ENCODE measurements around the gene AXDND1. TPM values are rescaled to one million over a fixed set of nuclear protein-coding genes. Genes with fewer than 3 reads are reported as not detected.
A peak's percentile ranks its signal among the peaks of the same experiment; 100 is the strongest.

Gene AXDND1, protein sequence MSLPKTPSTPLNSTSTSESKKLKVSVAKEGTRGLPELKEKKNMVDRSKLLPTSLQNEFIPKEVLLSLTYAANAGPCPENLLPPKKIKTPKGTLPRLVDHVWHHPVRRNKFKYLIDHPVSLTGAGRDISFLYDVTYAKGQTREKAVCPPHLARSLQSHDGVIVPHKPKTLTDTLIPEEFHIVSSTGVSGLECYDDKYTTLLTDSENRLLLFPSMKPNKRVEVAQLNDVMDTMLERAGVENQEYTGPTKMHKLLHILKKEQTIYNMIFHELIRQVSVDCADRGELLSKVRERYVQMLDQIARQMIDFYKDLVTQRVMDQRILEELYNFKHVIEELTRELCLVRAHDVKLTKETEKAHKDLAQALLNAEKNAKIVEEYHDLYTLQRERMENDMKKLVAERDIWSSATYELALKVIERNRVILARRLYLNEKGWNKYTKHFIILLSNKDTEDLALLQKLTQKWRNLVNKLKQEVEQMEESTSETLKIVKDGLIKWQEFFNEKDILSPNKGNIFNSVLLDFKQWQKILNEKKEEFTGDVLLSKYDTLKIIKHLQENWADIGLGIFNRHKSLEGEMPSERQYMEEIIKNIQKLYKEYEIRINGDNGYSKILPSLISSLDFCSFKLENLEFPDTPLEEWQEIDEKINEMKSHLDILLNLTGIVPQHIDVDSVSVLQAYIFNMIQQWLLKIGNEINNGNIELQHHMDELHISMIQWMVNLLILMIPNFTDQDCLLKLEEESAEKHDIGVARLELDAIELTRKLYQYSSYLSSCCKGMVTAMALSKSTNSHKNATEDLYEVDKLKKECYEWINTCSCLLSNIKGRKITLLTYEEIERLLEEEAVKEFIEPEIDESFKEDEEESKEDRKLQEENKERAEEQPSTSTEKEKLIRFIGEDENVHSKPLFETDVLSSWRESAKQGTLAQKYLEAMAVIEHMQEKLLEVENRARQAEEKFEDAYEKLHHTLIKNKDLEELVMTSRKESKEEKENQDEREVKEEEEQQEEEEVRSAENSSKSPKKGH
- total RNA-seq: not detected in 2 replicates
- 0.16 TPM for polyA plus RNA-seq (2012)

DNA sequence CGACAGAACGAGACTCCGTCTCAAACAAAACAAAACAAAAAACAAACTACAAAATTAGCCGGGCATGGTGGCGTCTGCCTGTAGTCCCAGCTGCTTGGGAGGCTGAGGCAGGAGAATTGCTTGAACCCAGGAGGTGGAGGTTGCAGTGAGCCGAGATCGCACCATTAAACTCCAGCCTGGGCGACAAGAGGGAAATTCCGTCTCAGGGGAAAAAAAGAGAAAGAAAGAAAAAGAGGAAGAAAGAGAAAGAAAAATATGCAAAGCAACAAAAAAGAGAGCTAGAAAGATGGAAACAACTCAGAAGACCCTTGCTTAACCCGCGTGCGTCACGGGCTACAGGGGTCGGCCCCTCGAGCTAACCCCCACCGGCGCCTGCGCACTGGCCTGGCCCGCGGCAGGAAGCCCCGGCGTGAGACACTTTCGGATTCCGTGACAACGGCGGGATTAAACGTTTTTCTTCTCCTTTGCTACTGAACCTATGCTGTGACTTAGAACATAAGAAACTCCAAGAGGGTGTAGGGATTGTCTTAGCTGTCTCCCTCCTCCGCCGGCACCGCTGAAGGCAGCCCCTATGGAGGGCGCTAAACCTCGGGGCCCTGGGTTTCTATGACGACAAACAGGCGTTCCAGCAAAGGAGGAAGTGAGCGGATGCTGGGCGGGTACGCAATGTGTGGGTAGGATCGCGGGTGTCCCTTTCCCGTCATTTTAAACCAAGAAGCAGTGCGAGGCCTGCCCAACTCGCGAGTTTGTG is at the start of gene AXDND1:
AXDND1 (plus strand) TSS at position 630 of the 751 bp plus-strand sequence. CDS start 539 bp downstream, outside the sequence.
- DNase-seq (ENCODE audit: low read depth): peak; percentile 94

DNA sequence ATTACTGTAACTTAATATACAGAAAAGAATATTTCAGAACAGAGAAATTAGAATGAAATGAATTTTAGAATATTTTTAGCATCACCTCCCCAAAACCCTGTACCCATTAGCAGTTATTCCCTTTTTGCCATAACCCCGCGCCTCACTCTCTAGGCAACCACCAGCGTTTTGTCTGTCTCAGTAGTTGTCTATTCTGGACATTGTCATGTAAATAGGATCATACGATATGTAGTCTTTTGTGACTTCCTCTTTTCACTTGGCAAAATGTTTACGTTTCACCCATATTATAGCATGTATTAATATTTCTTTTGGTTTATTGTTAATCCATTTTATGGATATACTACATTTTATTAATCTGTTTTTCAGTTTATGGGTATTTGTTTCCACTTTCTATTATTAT is 47.3 kb upstream of the AXDND1 start:
- no peak for DNase-seq (ENCODE audit: low read depth)

DNA sequence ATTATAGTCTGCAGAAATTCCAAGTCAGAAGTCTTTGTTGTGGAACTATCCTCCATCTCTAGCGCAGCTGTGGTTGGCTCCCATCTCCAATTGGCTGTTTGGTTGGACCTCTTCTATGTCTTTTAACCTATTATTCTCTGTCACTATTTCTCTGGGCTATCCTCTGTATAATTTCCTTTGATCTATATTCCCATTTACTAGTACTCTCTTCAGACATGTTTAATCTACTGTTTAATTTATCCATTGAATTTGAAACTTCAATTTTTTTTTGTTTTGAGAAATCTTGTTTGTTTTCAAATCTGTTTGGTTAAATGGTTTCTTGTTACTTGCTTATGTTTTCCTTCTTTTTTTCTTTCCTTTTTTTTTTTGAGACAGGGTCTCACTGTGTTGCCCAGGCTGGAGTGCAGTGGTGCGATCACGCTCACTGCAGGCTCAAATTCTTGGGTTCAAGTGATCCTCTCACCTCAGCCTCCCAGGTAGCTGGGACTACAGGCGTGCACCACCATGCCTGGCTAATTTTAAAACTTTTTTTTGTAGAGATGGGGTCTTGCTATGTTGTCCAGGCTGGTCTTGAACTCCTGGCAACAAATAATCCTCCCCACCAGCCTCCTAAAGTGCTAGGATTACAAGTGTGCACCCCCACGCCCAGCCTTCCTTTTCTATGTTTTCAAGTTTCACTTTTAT is 44.1 kb upstream of the AXDND1 start:
- DNase-seq (ENCODE audit: low read depth): no peak

DNA sequence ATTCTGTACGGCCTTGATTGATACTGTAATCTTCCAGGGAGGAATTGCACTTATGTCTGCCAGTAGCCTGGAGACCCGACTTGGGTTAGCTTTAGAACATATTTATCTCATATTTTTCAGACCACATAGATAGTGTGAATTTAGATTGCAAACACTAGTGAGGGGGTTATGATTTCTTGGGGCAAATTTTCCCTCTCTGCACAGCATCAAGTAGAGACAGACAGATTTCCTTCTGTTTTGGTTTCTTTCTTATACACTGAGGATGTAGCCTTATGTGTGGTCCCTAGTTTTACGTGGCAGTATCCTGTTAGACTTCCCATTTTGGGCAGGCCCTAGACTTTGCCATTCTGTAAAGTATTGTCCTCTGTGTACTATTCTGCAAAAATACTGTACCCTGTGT is 43.2 kb upstream of the AXDND1 start:
- no peak for DNase-seq (ENCODE audit: low read depth)

DNA sequence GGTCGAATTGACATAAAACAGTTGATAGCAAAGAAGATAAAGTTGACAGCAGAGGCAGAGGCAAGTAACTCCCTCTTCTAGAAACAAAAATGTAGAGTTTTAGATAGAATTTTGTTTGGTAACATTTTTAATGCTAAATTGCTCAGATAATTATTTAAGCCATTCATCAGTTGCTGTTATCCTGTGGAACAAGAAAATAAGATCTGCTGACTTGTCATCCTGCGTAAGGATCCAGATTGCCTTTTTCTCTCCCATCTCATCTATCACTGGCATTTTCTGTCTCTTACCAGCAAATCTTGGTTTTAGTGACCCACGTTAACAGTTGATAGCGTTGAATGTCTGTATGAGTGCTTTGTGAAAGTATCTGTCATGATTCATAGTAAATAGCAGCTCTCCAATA is 42.3 kb upstream of the AXDND1 start:
- DNase-seq (ENCODE audit: low read depth): no peak

DNA sequence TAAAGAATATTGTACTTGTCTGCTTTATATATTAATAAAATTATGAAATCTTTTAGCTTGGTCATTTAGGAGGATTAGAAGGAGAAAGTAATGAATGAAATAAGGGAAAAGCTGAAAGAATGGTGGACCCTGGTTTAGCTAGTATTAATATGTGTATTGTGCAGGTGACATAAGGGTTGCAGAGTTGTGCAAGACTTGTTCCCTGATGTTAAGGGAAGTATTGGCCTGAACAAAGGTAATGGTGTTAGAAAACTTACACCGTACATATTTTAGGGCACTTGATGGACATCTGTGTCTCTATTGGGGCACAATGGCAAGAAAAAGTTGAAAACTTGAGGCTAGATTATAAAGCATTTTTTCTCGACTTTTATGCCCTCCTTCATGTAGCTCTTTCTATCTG is 39.9 kb upstream of the AXDND1 start:
- no peak for DNase-seq (ENCODE audit: low read depth)

DNA sequence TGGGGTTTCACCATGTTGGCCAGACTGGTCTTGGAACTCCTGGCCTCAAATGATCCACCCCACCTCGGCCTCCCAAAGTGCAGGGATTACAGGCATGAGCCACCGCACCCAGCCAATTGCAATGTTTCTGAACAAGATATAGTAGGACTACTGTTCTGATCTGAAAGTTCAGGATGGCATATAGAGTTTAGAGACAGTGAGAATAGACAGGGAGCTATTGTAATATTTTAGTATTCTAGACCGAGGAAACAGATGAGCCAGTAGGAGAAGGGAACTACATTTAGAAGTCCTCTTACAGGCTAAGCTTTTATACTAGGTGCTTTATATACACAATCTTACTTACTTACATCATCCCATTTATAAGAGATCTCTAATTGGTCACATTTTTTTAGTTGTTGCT is 39.0 kb upstream of the AXDND1 start:
- no peak for DNase-seq (ENCODE audit: low read depth)

DNA sequence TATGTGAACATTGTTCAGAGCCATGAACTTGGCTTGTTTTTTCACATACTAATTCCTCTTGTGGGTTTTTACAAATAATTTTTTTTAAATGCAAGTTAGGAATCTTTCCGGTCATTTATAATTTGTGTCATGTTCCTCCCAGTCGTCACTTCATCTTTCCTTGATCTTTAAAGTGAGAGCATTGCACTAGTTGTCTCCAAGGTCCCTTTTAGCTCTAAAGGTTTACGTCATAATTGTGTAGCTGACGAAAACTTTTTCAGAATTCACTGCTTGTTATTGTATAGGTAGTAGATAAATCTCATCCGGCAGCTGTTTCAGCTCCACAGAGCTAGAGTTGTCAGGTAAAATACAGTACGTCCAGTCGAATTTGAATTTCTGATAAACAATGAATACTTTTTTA is 38.6 kb upstream of the AXDND1 start:
- no peak for DNase-seq (ENCODE audit: low read depth)

DNA sequence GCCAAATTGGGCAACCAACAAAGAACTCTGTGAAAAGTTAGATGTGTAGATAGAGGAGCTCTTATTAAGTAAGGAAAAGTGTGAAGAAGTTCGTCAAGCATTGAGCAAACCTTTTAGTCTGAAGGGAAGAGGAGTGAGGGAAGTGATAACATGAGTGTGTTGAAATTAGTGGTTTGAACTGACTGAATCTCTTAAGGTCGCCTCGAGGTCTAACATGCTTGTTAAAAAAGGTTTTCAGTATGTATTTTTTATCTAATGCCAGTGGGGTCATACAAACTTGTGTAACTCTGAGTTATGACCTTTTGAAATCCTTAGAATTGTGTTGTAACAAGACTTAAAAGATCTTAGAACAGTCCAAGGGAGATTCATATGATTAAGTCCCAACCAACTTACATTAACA is 38.1 kb upstream of the AXDND1 start:
- DNase-seq (ENCODE audit: low read depth): no peak

DNA sequence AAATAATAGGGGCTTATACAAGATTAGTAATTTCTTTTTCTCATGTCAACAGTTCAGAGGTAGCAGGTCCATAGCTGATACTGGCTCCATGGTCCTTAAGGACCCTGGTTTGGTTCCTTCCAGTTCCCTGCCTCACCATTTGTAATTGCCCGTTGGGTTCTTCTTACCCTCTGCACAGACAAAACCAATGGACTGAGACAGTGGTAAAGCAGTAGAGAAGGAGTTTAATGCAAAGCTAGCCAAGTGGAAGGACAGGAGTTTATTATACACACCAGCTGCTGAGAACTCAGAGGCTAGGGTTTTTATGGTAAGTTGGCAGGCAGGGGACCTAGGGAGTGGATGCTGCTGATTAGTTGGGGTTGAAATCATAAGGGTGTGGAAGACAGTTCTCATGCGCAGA is 35.9 kb upstream of the AXDND1 start:
- no peak for DNase-seq (ENCODE audit: low read depth)

DNA sequence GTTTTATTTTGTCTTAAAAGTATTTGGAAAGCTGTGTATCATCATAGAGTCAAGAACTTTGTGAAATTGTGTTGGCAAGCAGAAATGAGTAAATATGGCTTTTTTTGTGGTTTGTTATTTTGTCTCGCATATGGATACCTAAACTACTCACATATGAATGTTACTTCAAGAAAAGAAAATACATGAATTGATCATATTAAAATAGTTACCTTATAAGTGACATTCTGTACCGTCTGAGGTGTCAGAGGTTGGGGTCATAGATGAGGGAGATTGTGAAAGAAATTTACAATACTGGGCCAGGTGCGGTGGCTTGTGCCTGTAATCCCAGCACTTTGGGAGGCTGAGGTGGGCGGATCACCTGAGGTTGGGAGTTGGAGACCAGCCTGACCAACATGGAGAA is 31.3 kb upstream of the AXDND1 start:
- DNase-seq (ENCODE audit: low read depth): no peak

DNA sequence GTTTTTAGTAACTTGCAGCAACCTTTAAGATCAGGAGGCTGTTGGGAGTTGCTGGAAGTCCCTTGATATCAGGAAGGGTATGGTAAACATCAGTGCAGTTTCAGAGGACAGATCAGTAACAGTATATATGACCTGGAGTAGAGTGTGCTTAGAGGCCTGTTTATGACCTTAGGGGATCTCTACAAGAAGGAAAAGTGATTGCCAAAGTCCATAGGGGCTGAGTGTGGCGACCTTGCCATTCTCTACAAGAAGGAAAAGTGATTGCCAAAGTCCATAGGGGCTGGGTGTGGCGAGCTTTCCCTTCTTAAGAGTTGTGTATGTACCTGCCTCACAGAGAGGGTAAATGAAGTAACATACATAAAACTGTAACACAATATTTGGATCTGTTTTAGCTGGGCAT is 28.5 kb upstream of the AXDND1 start:
- DNase-seq (ENCODE audit: low read depth): no peak

DNA sequence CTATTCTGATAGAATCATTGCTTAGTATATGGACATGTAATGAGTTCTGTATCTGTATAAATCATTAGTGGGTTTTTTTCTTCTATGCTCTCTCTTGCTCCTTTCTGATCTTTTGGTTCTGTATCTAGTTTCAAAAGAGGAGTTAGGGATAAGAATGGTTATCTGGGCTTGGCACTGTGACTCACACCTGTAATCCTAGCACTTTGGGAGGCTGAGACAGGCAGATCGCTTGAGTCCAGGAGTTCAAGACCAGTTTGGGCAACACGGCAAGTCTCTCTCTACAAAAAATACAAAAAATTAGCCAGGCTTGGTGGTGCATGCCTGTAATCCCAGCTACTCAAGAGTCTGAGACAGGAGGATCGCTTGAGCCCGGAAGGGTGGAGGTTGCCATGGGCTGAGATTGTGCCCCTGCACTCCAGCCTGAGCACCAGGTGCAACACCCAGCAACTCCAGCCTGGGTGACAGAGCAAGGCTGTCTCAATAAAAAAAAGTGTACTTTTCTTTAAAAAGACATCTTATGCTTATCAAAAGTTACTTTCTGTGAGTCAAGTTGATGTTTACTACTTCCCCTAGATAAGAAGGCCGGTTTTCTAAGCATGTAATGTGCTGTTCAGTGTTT is 27.7 kb upstream of the AXDND1 start:
- no peak for DNase-seq (ENCODE audit: low read depth)

DNA sequence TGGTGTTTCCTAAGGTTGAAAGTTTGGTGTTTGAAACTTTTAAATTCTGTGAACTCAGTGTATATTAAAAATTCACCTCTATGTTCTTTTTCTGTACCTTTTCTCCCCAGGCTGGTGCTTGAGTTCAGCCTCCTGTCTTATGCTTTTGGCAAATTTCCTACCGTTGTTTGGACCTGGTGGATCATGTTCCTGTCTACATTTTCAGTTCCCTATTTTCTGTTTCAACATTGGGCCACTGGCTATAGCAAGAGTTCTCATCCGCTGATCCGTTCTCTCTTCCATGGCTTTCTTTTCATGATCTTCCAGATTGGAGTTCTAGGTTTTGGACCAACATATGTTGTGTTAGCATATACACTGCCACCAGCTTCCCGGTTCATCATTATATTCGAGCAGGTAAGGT is 24.9 kb upstream of the AXDND1 start:
- DNase-seq (ENCODE audit: low read depth): no peak

DNA sequence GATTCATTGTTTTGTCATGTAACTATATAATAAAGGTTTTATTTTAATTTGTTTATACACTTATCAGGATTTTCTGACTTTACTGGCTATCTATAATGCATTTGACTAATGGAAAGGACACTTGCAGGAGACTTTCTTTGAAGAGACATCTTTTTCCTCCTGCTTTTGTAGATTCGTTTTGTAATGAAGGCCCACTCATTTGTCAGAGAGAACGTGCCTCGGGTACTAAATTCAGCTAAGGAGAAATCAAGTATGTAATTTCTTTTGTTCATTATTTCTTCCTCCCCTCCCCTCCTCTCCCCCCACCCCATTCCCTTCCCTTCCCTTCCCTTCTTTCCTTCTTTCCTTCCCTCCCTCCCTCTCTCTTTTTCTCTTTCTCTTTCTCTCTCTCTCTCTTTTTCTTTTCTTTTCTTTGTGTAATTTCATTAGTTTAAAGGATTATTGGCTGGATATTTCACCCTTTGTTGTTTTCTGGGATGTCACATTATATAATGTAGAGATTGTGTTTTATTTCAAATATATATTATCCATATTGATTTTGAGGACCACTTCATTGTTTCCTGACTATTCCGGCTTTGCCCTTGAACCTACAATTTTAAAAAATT is 23.7 kb upstream of the AXDND1 start:
- no peak for DNase-seq (ENCODE audit: low read depth)

DNA sequence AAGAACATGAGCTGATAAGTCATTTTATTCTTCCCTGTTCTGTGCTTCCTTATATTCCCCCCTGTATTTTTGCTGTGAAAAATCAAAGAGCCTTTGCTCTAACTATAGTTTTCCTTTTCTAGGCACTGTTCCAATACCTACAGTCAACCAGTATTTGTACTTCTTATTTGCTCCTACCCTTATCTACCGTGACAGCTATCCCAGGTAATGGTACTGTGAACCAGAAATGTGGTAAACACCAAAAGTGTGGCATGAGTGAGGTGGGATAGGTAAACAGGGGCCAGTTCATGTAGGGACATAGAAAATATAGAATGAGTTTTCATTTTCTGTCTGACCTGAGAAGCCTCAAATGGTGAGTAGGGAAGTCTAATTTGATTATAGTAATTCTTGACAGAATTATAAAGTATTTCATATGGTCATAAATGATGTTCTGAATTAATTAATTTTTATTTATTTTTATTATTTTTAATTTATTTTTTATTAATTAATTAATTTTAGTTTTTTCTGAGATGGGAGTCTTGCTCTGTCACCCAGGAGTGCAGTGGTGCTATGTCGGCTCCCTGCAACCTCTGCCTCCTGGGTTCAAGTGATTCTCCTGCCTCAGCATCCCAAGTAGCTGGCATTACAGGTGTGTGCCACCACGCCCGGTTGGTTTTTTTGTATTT is 22.9 kb upstream of the AXDND1 start:
- no peak for DNase-seq (ENCODE audit: low read depth)

DNA sequence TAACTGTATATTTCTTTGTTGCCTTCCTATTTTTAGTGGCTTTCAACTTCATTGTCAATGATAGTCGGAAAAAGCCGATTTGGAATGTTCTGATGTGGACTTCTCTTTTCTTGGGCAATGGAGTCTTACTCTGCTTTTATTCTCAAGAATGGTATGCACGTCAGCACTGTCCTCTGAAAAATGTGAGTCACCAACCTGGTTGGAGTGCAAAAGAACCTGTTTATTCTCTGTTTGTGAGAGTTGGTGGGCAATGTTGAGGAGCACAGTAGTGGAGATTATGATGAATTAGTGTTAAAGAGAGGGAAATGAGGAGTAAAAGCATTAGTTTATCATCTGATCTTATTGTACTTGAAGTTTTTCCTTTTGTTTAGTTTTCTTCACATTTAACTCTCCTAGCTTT is 14.5 kb upstream of the AXDND1 start:
- no peak for DNase-seq (ENCODE audit: low read depth)

DNA sequence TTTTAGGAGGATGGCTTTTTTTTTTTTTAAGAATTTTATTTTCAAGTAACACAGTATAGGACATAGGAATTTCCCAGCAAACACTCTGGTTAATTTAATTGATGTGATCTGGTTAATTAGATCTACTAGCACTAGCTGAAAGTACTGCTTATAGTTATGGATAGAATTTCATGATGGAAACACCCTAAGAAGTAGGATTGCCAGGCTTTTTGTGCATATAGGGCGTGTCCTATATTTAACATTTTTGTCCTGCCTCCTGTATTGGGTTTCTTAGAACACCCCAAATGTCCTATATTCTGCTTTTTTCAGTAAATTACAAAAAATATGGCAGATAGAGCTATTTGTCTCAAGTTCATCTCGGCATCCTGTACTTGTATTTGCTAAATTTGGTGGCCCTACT is 13.5 kb upstream of the AXDND1 start:
- no peak for DNase-seq (ENCODE audit: low read depth)

DNA sequence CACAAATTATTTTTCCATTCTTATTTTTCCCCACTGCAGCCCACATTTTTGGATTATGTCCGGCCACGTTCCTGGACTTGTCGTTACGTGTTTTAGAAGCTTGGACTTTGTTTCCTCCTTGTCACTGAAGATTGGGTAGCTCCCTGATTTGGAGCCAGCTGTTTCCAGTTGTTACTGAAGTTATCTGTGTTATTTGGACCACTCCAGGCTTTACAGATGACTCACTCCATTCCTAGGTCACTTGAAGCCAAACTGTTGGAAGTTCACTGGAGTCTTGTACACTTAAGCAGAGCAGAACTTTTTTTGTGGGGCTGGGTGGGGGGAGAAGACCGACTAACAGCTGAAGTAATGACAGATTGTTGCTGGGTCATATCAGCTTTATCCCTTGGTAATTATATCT is 12.2 kb upstream of the AXDND1 start:
- DNase-seq (ENCODE audit: low read depth): peak; percentile 94
